ENCODE data around the gene KMT2C. TPM values are rescaled to one million over a fixed set of nuclear protein-coding genes. Genes with fewer than 3 reads are reported as not detected.
A peak's percentile ranks its signal among the peaks of the same experiment; 100 is the strongest.
"Not testable (repeated sequence)": the region's sequence is repeated elsewhere in the genome, so short reads cannot be mapped to it uniquely, and the experiment has no call there.

The KMT2C gene
- total RNA-seq, 2 experiments from 2014 or later: 47.5 to 105 TPM

- no peak overlapping the region for H3K4me3 ChIP-seq (ENCODE audit: low read depth, low read length, poor library complexity, severe bottlenecking)
- no peaks in the 10 kb centered on the region for H3K9me3 ChIP-seq (ENCODE audit: low read length)
- TF ChIP-seq EZH2phosphoT487 (IDR thresholded peaks at IDR 0.05; ENCODE audit: borderline replicate concordance, low read depth, low read length) (no peak), CTCF (conservative IDR thresholded peaks at IDR 0.05; ENCODE audit: low read length) (no peak)
- peaks cover 7% of the 10 kb centered on the region for H3K4me1 ChIP-seq (ENCODE audit: insufficient read depth, low read length, poor library complexity, severe bottlenecking)
- no peak overlapping the region for H2AFZ ChIP-seq (ENCODE audit: low read length)
- H3K79me2 ChIP-seq (ENCODE audit: insufficient read depth, low read depth, low read length): peaks cover 60% of the 10 kb centered on the region
- no TSS peak for BruUV-seq (replicated peaks)
- no peaks in the 10 kb centered on the region; the same call in 1 of the 2 replicates for H4K20me1 ChIP-seq (ENCODE audit: insufficient read depth, low read length)
- DNase-seq (ENCODE audit: low spot score): no peak
- intact Hi-C loops (cut with micrococcal nuclease; ENCODE audit: unreplicated experiment): no loop called here
- H3K36me3 ChIP-seq (ENCODE audit: insufficient read depth, low read length): peaks cover 64% of the 10 kb centered on the region
- no peak overlapping the region for H3K27ac ChIP-seq (ENCODE audit: low read depth, low read length, poor library complexity, severe bottlenecking)
- CTCF ChIA-PET (ENCODE audit: unreplicated experiment): no interaction called here
- POLR2A ChIA-PET: interaction anchor here (0.7 to 2.6 kb wide), 6 partner anchors 9 to 16 kb away, joined by 3 to 7 read pairs (median 4); no protein-coding TSS in a partner anchor
- H3K9me2 ChIP-seq (ENCODE audit: insufficient read depth, low read length): no peaks in the 10 kb centered on the region
- peak overlapping the region; percentile 20; the same call in 1 of the 2 replicates for H3K4me2 ChIP-seq (ENCODE audit: low read length)
Measured at GRCh38 chr7:152355474-152356057, 80.2 kb downstream of the KMT2C start.

DNA sequence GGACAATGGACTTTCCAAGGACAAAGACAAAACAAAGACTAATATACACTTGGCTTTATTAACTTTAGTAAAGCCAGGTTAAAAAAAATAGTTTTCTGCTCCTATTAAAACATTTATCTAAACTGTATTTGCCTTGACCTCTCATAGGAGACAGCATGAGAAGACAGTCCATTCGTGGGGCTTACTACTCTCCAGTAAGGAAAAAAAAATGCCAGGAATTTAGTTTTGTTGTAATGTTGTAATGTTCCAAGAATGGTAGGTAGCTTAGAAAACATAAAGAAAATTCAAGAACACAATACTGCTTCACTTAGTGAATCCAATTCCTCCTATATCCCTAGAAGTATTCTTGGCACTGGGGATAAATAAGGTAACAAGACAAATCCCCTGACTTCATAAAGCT is 81.7 kb downstream of the KMT2C start:
- Histone ChIP-seq H3K36me3 (ENCODE audit: insufficient read depth, low read length) (peaks cover 77% of the 10 kb centered on the region), H4K20me1 (ENCODE audit: insufficient read depth, low read length) (no peaks in the 10 kb centered on the region; the same call in 1 of the 2 replicates), H3K4me1 (ENCODE audit: insufficient read depth, low read length, poor library complexity, severe bottlenecking) (peaks cover 7% of the 10 kb centered on the region), H3K4me2 (ENCODE audit: low read length) (no peak overlapping the region), H3K9me3 (ENCODE audit: low read length) (no peaks in the 10 kb centered on the region), H3K27ac (ENCODE audit: low read depth, low read length, poor library complexity, severe bottlenecking) (no peak overlapping the region), H2AFZ (ENCODE audit: low read length) (no peak overlapping the region), H3K4me3 (ENCODE audit: low read depth, low read length, poor library complexity, severe bottlenecking) (no peak overlapping the region), H3K9me2 (ENCODE audit: insufficient read depth, low read length) (no peaks in the 10 kb centered on the region), H3K79me2 (ENCODE audit: insufficient read depth, low read depth, low read length) (peaks cover 50% of the 10 kb centered on the region)
- TF ChIP-seq EZH2phosphoT487 (IDR thresholded peaks at IDR 0.05; ENCODE audit: borderline replicate concordance, low read depth, low read length): no peak
- no peak for TF ChIP-seq CTCF (conservative IDR thresholded peaks at IDR 0.05; ENCODE audit: low read length)
- ChIA-PET POLR2A (interaction anchor here (1.2 kb wide), 1 partner anchor 12 kb away, joined by 4 read pairs; no protein-coding TSS in a partner anchor), CTCF (ENCODE audit: unreplicated experiment) (no interaction called here)
- intact Hi-C loops (cut with micrococcal nuclease; ENCODE audit: unreplicated experiment): no loop called here
- DNase-seq (ENCODE audit: low spot score): no peak
- no TSS peak for BruUV-seq (replicated peaks)

GRCh38 chr7:152353281-152353680 is 82.5 kb downstream of the KMT2C start:
- not testable (repeated sequence) for BruUV-seq (replicated peaks)

DNA sequence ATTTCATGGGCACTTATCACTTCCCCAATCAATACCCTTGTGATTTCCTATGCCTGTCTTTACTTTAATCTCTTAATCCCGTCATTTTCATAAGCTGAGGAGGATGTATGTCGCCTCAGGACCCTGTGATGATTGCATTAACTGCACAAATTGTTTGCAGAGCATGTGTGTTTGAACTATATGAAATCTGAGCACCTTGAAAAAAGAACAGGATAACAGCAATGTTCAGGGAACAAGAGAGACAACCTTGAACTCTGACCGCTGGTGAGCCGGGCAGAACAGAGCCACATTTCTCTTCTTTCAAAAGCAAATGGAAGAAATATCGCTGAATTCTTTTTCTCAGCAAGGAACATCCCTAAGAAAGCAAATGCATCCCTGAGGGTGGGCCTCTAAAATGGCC is 84.1 kb downstream of the KMT2C start:
- H3K4me1 ChIP-seq (ENCODE audit: insufficient read depth, low read length, poor library complexity, severe bottlenecking); DNase-seq (ENCODE audit: low spot score); H3K9me2 ChIP-seq (ENCODE audit: insufficient read depth, low read length); H2AFZ ChIP-seq (ENCODE audit: low read length); H4K20me1 ChIP-seq (ENCODE audit: insufficient read depth, low read length); CTCF ChIA-PET (ENCODE audit: unreplicated experiment); POLR2A ChIA-PET; BruUV-seq (replicated peaks); H3K4me2 ChIP-seq (ENCODE audit: low read length); H3K9me3 ChIP-seq (ENCODE audit: low read length); H3K27ac ChIP-seq (ENCODE audit: low read depth, low read length, poor library complexity, severe bottlenecking); intact Hi-C loops (cut with micrococcal nuclease; ENCODE audit: unreplicated experiment); H3K4me3 ChIP-seq (ENCODE audit: low read depth, low read length, poor library complexity, severe bottlenecking): not testable (repeated sequence)
- H3K36me3 ChIP-seq (ENCODE audit: insufficient read depth, low read length): peaks cover 78% of the 10 kb centered on the region
- peaks cover 51% of the 10 kb centered on the region for H3K79me2 ChIP-seq (ENCODE audit: insufficient read depth, low read depth, low read length)

More at GRCh38 chr7:152353281-152353680, 82.5 kb downstream of the KMT2C start:
- DNase-seq (ENCODE audit: low spot score); H2AFZ ChIP-seq (ENCODE audit: low read length); H3K4me1 ChIP-seq (ENCODE audit: insufficient read depth, low read length, poor library complexity, severe bottlenecking); H3K9me2 ChIP-seq (ENCODE audit: insufficient read depth, low read length); H3K4me2 ChIP-seq (ENCODE audit: low read length); intact Hi-C loops (cut with micrococcal nuclease; ENCODE audit: unreplicated experiment); H3K27ac ChIP-seq (ENCODE audit: low read depth, low read length, poor library complexity, severe bottlenecking); H3K4me3 ChIP-seq (ENCODE audit: low read depth, low read length, poor library complexity, severe bottlenecking); H3K9me3 ChIP-seq (ENCODE audit: low read length); CTCF ChIA-PET (ENCODE audit: unreplicated experiment); H4K20me1 ChIP-seq (ENCODE audit: insufficient read depth, low read length): not testable (repeated sequence)
- H3K36me3 ChIP-seq (ENCODE audit: insufficient read depth, low read length): peaks cover 83% of the 10 kb centered on the region
- POLR2A ChIA-PET: interaction anchor here (1.2 to 1.5 kb wide), 2 partner anchors 12 to 13 kb away, joined by 4 to 7 read pairs; no protein-coding TSS in a partner anchor
- peaks cover 49% of the 10 kb centered on the region for H3K79me2 ChIP-seq (ENCODE audit: insufficient read depth, low read depth, low read length)

Data from OCI-LY7 (cell line).